Left lobe of liver (tissue), 2 donors: ENCODE data around the gene GLCE. TPM values are rescaled to one million over a fixed set of nuclear protein-coding genes. Genes with fewer than 3 reads are reported as not detected.
"Not testable (repeated sequence)": the region's sequence is repeated elsewhere in the genome, so short reads cannot be mapped to it uniquely, and the experiment has no call there.

Source experiments
- ATAC-seq: fragments of 200-7000 bp; cut with Tn5 transposase; one replicate; pipeline ENCODE4 v1.9.1; 2020; ENCODE audit warnings: mild to moderate bottlenecking, moderate library complexity
- DNase-seq: peaks from one replicate; pipeline ENCODE4 v3.0.0-alpha.2; 2020; ENCODE audit warnings: low spot score
- total RNA-seq: library from RNA; stranded (reverse); gene quantifications from one replicate; pipeline ENCODE4 v1.2.1, GENCODE V29; 2021
- donor health status: DM: no; HTN: no; CAD: no; lungs with moderate emphysema.
- donor health status: DM: no; HTN: yes; CAD: no.

GLCE gene
- total RNA-seq, 1 donor from 2014 or later = 11.6 TPM

DNA sequence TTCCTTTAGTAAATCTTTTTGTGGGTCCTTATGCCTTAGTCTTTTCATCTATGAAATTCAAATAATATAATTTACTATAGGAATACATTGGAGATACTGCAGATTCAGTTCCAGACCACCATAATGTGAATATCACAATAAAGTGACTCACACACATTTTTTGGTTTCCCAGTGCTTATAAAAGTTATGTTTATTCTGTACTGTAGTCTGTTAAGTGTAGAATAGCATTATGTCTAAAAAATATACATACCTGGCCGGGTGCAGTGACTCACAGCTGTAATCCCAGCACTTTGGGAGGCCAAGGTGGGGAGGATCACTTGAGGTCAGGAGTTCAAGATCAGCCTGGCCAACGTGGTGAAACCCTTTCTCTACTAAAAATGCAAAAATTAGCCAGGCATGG, 84.4 kb downstream of the GLCE start:
- no peak for ATAC-seq
- DNase-seq = no peak

DNA sequence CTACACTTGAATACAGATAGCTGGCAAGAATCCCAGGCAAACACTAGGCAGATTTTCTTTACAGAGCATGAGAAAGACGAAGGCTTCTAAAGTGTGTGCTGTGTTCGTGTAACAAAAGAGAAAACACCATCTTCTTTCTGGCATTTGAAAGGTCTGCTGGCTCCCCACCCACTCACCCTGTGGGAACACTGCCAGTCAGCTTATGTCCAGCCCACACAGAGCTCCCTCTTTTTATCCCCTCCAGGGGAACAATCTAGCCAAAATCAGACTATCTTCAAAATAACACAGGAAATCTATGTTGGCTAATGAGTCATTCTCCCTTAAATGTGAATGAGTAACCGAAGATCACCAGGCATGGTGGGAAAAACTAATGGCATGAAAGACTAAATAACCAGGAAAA, 92.7 kb downstream of the GLCE start:
- ATAC-seq (no peak), DNase-seq (no peak)

DNA sequence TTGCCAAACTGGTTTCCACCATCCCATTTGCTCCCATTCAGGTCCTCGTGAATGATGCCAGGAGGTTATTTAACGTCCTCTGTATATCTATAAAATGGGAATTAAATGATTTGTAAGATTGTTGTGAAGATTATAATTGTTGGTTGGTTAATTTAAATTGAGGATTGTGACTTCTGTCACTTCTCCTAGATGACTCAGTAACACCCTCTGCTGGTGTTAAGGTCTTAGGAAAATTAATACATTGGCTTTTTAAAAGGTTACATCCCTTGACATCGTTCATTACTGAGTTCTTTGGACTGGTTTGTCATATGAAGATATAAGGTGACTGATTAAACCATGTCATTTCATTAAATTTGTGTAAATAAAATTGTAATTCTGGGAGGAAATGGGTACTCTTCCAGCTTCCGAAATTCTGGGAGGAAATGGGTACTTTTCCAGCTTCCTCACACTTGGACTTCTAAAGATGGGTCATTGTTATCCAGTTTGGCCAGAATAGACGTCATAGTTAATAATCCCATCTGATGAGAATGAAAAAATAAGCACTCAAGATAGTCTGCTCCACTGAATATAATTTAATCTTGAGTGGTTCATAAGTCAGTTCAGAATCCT, 105.0 kb downstream of the GLCE start:
- ATAC-seq (peak; percentile 73), DNase-seq (no peak)

DNA sequence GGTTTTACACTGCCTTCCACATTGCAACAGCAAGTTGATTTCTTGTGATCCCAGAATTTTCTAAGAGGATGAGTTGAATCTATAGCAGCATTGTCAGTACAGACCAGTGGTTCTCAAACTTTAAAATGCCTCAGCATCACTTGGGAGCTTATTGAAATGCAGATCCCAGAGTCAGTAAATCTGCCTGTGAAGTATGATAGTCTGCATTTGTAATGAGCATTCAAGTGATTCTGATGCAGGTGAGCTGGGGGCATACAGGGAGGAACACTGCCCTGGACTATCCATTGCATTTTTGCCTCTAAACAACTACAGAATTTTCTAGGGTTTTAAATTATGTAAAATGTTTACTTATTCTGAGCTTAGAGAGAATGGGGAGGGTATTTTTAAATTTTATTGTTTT, 110.8 kb downstream of the GLCE start:
- DNase-seq = no peak
- no peak for ATAC-seq

DNA sequence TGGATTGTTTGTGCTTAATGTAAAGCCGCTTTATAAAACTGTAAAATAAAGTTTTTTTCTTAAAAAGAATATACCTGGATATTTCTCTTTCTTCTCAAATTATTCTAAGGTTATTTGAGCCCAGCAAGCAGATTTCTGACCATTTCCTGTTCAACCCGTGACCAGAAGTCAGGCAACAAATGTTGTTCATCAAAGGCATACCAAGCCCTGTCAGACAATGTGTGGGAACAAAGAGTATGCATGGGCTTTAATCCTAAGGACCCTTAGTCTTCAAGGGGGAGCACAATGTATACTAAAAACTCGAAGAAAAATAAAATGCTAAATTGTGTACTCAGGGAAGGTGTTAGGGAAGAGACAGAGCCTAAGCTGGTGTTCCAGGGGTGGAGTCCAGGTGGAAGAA, 111.7 kb downstream of the GLCE start:
- DNase-seq (no peak), ATAC-seq (no peak)

DNA sequence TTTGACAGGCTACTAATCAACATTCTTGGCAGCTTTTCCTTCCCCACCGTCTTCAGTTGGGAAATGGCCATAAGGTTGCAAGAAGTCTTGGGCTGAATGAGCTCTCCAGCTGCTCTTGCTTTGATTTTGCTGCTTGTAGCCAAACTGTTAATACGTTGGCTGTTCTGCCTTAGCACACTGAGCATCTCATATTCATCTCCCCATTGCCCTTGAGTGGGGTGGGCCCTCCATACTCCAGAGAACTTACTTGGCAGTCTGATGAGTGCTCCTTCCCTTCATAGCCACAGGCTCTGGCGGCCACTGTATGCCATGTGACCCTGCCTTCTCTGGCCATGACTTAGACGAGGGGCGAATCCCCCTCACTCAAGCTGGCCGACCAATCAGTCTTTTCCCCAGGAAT, 112.5 kb downstream of the GLCE start:
- no peak for ATAC-seq
- no peak for DNase-seq

DNA sequence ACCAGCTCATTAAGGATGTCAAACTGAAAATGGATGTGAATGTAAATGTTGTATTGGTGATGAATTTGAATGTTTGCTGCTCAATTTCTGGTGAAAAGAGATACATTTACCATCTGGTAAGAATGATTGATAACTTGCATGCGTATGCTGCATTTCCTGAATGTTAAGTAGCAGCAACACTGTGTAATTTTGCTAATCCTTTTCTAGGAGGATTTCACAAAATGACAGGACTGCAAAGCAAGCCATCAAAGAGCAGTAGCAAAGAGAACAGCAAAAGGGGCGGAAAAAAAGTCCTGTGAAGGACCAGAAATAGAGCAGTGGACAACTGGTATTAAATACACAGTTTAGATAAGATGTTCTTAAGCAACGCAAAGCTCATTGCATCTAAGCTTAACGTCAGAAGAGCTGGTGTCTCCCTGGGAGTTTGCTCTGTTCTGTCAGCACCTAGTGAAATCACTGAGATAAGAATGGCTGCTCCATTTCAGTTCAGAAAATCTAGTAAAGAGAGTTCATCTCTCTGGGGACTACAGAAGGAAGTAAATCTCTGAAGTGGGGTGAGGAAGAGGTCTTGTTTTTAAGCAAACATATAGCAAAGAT, 114.7 kb downstream of the GLCE start:
- DNase-seq (no peak), ATAC-seq (no peak)

DNA sequence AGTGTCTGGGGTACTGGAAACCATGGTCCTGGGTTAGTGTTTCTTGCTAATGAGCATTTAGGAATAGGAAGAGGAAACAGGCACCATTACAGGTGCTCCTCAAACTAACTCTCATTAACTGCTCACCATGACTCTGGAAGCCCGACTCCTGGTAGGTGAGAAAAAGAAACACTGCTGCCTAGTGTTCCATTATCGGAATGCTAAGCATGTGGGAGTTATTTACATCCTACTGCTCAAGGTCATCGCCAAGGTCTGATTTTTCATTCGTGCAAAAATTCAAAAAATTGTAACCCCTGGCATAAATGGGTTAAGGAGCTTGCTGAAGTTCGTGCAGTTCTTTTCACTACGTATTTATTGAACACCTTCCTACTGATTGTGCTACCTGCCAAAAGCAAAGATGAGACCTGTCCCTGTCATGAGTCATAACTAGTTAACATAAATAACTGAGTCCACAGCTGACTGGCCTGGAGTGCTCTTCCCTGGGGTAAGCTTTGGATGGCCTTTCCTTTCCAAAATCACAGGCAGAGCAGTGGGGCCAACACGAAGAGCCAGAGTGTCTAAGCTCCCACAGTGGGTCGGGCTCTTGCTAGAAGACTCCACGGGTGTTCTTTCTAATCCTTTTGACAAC, 115.6 kb downstream of the GLCE start:
- ATAC-seq (no peak), DNase-seq (no peak)

DNA sequence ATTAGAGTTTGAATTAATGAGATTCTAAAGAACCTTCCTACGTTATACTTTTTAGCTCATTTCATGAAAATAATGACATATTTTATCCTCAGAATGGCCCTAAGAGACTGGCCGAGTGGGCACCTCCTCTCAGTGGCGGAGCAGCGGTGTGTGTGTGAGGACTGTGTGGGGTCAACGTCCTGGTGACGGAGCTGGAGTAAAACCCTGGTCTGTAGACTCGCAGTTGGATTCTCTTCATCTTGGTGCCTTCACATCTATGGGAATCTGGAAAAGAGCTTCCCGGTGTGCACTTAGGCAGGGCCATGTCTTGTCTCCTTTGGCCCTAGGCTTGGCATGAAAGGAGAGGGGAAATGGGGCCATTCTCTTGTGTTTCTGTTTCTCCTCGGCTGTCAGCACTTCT, 116.9 kb downstream of the GLCE start:
- ATAC-seq = no peak
- DNase-seq = no peak

DNA sequence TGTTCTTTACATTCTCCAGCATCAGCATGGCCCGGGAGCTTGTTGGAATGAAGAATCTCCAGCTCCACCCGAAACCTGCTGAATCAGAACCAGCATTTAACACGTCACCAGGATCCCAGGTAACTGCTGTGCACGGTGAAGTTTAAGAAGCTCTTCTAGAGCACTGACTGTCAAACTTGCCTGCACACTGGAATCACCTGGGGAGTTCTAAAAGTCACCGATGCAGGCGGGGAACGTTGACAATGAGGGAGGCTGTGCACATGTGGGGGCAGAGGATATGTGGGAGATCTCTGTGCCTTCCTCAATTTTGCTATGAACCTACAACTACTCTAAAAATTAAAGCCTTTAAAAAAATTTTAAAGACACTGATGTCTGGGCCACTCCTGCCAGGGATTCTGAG, 119.2 kb downstream of the GLCE start:
- ATAC-seq (no peak), DNase-seq (no peak)

DNA sequence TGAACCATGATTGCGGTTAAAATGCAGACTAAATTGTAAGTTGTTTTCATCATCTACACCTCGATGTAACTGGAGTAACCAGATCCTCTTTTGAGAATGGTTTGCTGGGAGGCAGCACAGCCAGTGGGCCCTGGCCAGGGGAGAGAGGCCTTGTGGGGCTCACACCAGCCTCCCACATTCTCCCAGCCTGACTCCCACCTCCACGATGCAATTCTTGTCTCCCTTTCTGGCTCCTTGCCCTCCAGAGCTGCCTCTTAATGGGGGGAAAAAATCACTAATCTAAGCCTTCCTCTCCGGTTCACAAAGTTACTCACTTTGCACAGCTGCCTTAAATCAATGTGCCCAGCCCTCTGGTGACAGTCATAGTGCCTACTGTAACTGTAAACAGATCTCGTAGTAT, 120.3 kb downstream of the GLCE start:
- ATAC-seq = no peak

DNA sequence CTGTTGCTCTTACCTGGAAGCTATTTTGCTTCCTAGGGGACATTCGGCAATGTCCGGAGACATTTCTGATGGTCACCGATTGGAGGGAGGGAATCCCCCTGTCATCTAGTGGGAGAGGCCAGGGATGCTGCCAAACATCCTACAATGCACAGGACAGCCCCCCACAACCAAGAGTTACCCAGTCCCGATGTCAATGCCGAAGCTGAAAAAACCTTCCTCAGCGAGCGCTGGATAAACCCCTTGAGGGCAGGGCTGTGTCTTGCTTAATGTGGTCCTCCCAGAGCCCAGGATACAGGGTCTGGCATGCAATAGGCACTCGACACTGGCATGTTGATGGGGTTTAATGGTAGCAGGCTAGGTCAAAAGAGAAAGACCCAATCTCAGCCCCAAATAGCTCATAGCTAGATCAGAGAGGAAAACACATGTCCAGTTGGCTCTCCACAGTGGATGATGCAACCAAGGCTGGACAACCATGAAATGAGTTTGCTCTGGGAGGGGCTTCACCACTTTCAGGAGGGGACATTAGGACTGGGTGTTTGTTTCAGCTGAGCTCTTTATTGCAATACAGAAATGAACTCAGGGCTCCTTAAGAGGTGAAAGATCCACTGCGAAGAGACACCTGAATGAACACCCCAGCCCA, 121.8 kb downstream of the GLCE start:
- ATAC-seq (no peak), DNase-seq (no peak)

More for the DNA sequence above, 120.3 kb downstream of the GLCE start:
- no peak for DNase-seq

DNA sequence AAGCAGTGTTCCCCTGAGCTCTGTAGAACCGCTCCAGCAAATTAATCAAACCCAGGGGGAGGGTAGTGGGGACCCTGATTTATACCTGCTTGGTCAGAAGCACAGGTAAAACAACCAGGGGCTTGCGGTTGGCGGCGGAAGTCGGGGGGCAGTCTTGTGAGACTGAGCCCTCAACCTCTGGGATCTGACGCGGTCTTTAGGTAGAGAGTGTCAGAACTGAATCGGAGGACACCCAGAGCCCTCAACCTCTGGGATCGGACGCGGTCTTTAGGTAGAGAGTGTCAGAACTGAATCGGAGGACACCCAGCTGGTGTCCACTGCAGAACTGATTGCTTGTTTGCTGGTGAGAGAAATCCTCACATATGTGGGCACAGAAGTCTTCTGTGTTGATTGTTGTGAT, 125.4 kb downstream of the GLCE start:
- ATAC-seq (no peak), DNase-seq (no peak)

DNA sequence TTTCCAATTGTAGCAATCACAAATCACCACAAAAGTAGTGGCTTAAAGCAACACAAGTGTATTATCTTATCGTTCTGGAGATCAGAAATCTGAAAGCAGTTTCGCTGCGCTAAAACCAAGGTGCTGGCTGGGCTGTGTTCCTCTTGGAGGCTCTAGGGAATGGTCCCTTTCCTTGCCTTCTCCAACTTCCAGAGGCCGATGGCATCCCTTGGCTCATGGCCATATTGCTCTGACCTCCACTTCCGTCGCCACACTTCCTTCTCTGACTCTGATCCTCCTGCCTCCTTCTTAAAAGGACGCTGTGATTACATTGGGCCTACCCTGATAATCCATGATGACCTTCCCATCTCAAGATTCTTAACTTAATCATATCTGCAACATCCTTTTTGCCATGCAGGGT, 127.6 kb downstream of the GLCE start:
- no peak for ATAC-seq
- DNase-seq = no peak

DNA sequence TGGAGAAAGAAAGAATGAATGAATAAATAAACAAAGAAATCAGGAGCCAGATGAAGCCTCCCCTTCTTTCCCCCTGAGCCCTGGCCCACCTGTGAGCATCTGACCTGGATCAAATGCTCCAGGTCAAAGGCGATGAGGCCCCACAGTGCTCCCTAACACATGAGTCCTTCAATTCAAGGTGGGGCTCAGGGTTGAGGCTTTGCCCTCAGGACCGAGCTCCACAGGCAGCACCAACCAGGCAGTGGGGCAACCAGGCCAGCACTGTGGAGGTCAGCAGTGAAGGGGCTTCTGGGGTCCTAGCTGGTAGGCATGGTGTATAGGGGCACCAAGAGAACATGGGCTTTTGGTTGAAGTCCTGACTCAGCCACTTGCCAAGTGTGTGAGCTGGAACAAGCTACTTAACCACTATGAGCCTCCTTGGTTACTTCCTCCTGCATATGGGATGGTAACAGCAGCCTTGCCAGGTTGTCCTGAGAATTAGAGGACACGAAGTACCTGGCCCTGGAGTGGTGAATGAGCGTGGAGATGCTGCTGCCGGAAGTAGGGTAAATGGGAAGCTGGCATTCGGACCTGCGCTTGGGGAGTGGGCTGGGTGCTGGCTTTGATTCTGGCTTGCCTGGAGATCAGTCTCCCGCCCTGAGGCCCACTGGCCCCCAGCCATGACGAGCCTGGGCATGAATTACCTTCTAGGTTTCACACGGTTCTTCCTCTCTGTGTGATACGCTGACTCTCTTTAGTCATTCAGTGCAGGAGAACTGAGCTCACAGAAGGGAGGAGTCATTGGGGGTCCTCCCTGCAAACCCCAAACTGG, 128.3 kb downstream of the GLCE start:
- ATAC-seq = no peak

DNA sequence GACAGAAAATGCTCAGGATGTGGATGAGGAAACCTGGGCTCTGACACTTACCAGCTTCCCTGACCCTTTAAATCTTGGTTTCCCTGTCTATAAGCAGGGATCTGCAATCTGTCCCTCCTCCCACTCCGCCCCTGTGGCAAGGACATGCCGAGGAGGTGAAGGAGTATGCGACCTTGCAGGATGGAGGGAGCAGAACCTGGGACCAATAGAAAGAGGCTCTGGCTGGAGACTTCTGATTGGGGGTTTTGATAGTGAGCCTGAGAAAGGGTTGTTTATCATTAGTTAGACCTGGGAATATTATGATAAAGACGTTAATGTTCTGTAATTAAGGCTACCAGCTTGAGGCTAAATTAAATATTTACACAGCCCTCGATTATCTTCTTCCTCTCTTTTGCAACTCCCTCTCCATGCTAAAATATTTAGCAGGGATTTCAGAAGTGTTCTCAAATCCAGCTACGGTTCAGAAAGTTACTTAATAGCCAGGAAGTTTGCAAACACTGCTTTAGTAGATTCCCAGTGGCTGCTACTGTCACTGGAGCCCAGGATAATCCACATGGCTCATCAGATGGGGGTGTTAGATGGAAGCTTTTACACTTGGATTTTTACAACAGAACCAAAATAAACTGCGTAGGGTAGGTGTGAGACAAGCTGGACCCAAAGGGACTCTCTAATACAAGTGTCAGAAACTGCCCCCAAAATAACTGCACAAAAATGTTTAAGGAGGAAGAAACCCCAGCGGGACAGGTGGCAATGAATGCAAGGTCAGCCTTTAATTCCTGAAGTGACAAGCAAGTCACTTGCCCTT, 129.1 kb downstream of the GLCE start:
- DNase-seq = peak; percentile 22
- ATAC-seq = peak; percentile 69

More for the DNA sequence above, 128.3 kb downstream of the GLCE start:
- peak; percentile 28 for DNase-seq

DNA sequence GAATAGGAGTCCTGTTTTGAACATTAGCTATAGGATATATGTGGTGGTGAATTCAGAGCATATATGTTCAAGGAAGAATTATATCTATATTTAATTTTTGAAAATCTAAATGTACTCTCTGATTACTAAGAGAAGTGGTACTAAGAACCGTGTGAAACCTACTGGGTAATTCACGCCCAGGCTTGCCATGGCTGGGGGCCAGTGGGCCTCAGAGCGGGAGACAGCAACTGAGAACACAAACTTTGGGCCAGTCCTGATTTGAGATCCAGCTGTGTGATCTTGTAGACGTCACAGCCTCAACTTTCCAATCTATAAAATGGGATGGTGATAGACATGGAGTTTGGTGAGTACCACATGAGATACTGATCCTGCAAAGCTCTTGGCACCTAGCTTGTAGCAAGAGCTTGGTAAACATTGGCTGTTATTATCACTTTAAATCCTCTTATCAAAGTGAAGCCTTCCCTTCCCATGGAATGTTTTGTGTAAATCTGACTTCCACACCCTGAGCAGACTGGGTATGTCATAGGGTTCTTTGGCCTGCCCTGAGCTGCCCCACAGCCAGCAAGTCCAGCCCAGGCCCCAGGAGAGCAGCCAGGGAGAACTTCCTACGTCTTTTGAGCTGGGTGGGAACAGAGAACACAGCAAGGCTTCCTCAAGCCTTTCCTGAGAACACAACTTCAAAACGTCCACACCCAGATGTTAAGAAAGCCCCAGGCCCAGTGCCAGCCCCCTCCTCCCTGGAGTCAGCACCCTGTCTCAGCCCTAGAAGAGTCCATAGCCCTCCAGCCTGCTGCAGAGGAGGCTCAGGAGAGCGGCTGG, 130.1 kb downstream of the GLCE start:
- ATAC-seq (no peak), DNase-seq (no peak)

DNA sequence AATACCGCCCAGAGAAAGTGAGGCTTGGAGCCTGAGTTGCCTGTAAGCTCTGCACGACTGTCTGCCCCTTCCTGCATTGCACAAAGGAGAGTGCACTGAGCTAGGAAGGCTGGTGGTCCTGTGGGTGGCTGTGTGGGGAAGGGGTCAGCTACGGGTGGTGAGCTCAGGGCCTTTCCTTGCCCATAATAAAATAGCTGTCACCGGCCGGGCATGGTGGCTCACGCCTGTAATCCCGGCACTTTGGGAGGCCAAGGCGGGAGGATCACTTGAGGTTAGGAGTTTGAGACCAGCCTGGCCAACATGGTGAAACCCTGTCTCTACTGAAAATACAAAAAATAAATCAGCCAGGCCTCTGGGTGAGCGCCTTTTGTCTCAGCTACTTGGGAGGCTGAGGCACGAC, 131.2 kb downstream of the GLCE start:
- not testable (repeated sequence) for DNase-seq, ATAC-seq

DNA sequence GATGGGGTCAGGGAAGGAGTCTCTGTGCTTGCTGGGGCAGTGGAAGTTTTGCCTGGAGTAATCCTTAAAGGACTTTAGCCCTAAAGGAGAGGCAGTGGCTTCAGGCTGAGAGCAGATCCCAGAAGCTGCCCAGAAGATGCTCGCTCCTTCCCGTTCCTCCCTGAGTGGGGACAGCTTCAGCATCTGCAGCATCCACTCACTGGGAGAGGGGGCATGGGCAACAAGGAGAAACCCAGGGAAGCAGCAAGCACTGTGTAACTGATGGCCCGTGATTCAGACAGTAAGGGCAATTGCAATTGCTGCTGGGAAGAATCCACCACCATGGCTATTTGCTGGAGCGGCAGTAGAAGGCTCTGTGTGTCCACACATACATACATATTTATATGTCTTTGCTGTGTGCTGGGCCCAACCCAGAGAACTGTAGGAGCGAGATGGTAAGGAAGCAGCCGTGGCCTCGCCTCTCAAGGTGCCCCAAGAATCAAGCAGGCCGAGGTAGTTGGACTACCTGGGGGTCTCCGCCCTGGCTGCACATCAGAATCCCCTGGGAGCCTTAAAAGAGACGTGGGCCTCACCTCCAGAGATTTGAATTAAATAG, 132.5 kb downstream of the GLCE start:
- DNase-seq (no peak), ATAC-seq (no peak)
